GM12892 (cell line): Measurements from ENCODE around the gene DNAH2.

ENCODE experiments used
- POLR2A ChIP-seq: IDR thresholded peaks from 2 replicates; pipeline ENCODE4 v1.6.1; 2011; ENCODE audit warnings: low read depth, low read length, control low read depth
- TAF1 ChIP-seq: IDR thresholded peaks from 2 replicates; pipeline ENCODE4 v1.6.1; 2011; ENCODE audit warnings: low read depth, mild to moderate bottlenecking, control low read depth, low read length, borderline replicate concordance

DNA sequence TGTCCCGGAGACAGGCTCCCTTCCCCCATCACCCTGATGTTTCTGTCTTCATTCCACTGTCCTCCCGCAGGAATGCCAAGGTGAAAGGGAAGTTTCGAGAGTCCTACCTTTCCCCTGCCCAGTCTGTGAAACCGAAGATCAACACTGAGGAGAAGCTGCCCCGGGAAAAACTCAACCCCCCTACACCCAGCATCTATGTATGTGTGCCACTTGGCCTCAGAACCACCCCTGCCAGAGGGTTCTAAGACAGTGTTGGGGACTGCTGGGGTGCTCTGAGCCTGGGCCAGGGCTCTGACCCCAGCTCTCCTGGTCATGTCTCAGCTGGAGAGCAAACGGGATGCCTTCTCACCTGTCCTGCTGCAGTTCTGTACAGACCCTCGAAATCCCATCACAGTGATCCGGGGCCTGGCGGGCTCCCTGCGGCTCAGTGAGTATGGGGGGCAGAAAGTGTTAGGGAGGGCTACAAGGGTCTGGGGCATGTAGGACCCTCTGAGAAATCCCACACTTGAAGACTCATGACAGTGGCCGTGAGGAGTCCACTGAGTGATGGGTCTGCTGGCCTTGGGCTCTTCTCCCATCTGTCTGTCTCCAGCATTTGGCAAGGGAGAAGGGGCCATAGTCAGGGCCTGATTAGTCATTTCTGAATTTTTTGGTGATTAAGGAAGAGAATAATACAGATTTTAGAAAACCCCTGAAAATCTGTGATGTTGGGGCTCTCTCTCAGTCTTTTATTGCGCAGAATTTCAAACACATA, 132.4 kb downstream of the DNAH2 start:
- TF ChIP-seq POLR2A = no peak
- no peak for TF ChIP-seq TAF1
